GM12878 (cell line): Measurements from ENCODE around the gene EBI3.

ENCODE experiments used
- ATF2 ChIP-seq: IDR thresholded peaks from 2 replicates; pipeline ENCODE4 v1.6.1; 2012; ENCODE audit warnings: low read length, inconsistent platforms
- BCL11A ChIP-seq: IDR thresholded peaks from 2 replicates; pipeline ENCODE4 v1.6.1; 2011; ENCODE audit warnings: low read depth, low read length
- BRCA1 ChIP-seq: IDR thresholded peaks from 2 replicates; pipeline ENCODE4 v1.6.1; 2011; ENCODE audit warnings: low read depth, low read length, improper control_type of control experiment
- EZH2 ChIP-seq: IDR thresholded peaks from 2 replicates; pipeline ENCODE4 v1.6.1; 2012; ENCODE audit warnings: low read depth, mild to moderate bottlenecking, control low read depth, inconsistent platforms, low read length, borderline replicate concordance; ENCODE audit not compliant: control insufficient read depth
- POLR2AphosphoS5 ChIP-seq: IDR thresholded peaks from 2 replicates; pipeline ENCODE4 v1.6.1; 2011; ENCODE audit warnings: mild to moderate bottlenecking, low read length, inconsistent platforms
- SP1 ChIP-seq: IDR thresholded peaks from one replicate; pipeline ENCODE4 v1.6.1; 2011; ENCODE audit warnings: low read depth, low read length

GRCh38 chr19:4232614-4233281, 3.4 kb downstream of the EBI3 start:
- TF ChIP-seq ATF2 (no peak), SP1 (no peak), BCL11A (no peak), EZH2 (no peak), BRCA1 (no peak), POLR2AphosphoS5 (no peak; the same call in 1 of the 2 replicates)
